SK-N-SH treated with all-trans-retinoic acid at 6 μM for 48 hours (cell line): ENCODE data around the gene DGKH.

Source experiments
- ATAC-seq: fragments of 200-7000 bp; cut with Tn5 transposase; 3 replicates; pipeline ENCODE4 v1.9.1; 2020; ENCODE audit warnings: mild to moderate bottlenecking, moderate library complexity
- BACH2 ChIP-seq: fragments of 250-450 bp; sonication (Bioruptor Pico); IDR thresholded peaks from 2 replicates; pipeline ENCODE4 v1.9.0; 2021; ENCODE audit warnings: mild to moderate bottlenecking, borderline replicate concordance
- RARB ChIP-seq: fragments of 250-450 bp; sonication (Bioruptor Pico); IDR thresholded peaks from 2 replicates; pipeline ENCODE4 v1.8.0; 2021; ENCODE audit warnings: mild to moderate bottlenecking, moderate library complexity
- TCF4 ChIP-seq: fragments of 250-450 bp; sonication (Bioruptor Pico); IDR thresholded peaks from 2 replicates; pipeline ENCODE4 v1.8.0; 2021; ENCODE audit warnings: mild to moderate bottlenecking, moderate library complexity, borderline replicate concordance
- TOX ChIP-seq: fragments of 250-450 bp; sonication (Bioruptor Pico); IDR thresholded peaks from 2 replicates; pipeline ENCODE4 v1.8.0; 2021; ENCODE audit warnings: mild to moderate bottlenecking, moderate library complexity, borderline replicate concordance
- ZFP30 ChIP-seq: fragments of 450-650 bp; formaldehyde crosslinking; IDR thresholded peaks from 2 replicates; pipeline ENCODE4 v1.5.0; 2022; ENCODE audit warnings: mild to moderate bottlenecking, moderate library complexity
- TF ChIP-seq, protein P1 (sequence below): fragments of 250-450 bp; sonication (Bioruptor Pico); IDR thresholded peaks from 2 replicates; pipeline ENCODE4 v1.5.1; 2021; ENCODE audit warnings: mild to moderate bottlenecking, moderate library complexity

Gene DGKH

DNA sequence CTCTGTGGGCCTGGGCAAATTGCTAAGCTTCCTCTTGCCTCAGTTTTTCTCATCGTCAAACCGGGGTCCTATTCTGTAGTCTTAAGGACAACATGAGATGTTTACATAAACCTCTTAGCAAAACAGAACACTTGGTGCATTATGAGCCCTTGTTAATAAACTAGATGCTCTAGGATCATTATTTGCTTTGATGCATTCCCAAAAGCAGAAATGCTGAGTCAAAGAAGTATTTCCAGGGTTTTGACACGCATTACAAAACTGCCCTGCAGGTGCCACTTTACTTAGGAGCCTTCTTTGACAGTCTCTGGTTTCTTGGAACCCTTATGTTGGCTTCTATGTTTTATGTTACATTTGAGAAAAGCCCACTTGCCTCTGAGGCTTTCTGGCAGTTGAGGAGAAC, 235.6 kb downstream of the DGKH start:
- TF ChIP-seq RARB (no peak), ZFP30 (no peak), TCF4 (CRISPR knock-in tag) (no peak), BACH2 (CRISPR knock-in tag) (no peak), TOX (CRISPR knock-in tag) (no peak)
- TF ChIP-seq, protein P1, sequence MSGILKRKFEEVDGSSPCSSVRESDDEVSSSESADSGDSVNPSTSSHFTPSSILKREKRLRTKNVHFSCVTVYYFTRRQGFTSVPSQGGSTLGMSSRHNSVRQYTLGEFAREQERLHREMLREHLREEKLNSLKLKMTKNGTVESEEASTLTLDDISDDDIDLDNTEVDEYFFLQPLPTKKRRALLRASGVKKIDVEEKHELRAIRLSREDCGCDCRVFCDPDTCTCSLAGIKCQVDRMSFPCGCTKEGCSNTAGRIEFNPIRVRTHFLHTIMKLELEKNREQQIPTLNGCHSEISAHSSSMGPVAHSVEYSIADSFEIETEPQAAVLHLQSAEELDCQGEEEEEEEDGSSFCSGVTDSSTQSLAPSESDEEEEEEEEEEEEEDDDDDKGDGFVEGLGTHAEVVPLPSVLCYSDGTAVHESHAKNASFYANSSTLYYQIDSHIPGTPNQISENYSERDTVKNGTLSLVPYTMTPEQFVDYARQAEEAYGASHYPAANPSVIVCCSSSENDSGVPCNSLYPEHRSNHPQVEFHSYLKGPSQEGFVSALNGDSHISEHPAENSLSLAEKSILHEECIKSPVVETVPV (CRISPR knock-in tag) = no peak
- ATAC-seq = no peak
